GM19240 (cell line): ENCODE data around the gene ECHDC1.
A peak's percentile ranks its signal among the peaks of the same experiment; 100 is the strongest.
"Not testable (repeated sequence)": the region's sequence is repeated elsewhere in the genome, so short reads cannot be mapped to it uniquely, and the experiment has no call there.

Experiments
- DNase-seq: peaks from one replicate; pipeline ENCODE4 v3.0.0; 2011; ENCODE audit warnings: low spot score; ENCODE audit not compliant: insufficient read length

The ECHDC1 gene, protein sequence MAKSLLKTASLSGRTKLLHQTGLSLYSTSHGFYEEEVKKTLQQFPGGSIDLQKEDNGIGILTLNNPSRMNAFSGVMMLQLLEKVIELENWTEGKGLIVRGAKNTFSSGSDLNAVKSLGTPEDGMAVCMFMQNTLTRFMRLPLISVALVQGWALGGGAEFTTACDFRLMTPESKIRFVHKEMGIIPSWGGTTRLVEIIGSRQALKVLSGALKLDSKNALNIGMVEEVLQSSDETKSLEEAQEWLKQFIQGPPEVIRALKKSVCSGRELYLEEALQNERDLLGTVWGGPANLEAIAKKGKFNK

GRCh38 chr6:127342946-127343808 lies at the start of gene ECHDC1:
TSS of gene ECHDC1 (minus strand) at chr6:127343609. CDS start at chr6:127331028, 12,581 bp downstream.
- DNase-seq = peak; percentile 26

DNA sequence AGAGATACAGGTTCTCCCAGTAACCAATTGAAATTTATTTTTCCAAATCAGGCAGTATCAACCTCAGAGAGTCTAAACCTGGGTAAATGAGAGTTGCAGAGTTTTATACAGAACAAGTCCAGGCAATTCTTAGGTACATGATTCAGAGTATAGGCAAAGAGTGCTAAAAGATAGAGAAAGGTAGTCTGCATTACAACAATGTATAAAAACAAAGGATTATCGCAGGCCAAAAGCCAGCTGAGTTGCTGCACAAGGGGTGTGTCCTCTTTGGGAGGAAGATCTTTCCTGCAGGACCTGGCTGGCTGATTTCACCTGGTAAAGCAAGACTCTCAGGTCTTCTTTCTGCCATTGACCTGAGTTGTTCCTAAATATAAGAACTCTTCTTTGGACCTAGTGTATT lies 48.9 kb upstream of the ECHDC1 start:
- DNase-seq = no peak

DNA sequence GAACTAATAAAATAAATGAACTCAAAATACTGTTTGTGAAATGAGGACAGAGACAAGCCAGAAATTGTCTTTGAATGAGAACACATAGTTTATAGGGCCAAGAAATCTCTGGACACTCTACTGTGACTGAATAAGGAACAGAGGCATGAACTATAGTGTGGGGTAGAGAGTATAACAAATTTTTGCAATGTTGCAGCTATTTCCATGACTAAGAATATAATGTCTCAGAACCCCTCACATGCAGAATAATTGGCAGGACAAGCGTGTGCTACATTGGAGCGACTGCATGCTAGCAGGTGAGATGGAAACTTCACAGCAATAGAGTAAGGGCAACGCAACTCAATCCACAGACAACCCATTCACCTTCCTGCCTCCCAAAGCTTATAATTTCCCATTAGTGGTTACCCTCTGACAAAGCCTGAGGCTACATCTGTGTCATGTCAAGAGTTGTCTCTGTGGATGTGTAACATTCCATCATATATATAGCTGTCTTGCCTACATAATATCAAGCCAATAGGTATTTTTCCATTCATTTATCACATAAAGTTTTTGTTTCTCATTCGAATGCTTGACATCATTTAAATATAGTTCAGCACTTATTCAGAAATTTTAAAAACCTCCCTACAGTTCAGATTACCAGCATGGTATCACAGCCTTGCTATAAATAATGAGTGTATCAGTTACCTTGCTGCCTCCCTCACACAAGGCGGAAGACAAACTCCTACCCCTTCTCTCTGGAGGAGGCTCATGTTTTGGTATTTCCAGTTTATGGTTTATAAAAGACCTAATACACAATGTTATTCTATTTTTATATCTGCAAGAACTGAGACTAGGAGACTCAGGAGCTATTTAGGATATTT lies 47.9 kb upstream of the ECHDC1 start:
- no peak for DNase-seq

DNA sequence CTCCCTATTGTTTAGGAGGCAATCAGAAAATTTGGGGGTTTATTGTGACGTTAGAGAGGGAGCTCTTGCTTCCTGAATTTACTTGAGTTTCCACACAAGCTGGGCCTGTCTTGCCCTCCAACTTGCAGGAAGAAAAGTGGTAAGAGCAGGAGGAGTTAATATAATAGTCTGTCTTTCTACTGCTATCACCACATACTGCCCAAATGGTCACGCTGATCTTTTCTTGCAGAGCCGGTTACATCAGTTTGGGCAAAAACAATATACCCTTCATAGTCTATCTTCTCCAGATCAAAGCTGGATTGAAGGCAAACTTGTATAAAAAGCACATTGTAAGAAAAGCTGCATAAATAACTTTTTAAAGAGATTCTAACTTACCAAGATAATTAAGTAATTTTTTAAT lies 46.3 kb upstream of the ECHDC1 start:
- no peak for DNase-seq

- DNase-seq = no peak
Measured at GRCh38 chr6:127385668-127386430, 42.4 kb upstream of the ECHDC1 start.

DNA sequence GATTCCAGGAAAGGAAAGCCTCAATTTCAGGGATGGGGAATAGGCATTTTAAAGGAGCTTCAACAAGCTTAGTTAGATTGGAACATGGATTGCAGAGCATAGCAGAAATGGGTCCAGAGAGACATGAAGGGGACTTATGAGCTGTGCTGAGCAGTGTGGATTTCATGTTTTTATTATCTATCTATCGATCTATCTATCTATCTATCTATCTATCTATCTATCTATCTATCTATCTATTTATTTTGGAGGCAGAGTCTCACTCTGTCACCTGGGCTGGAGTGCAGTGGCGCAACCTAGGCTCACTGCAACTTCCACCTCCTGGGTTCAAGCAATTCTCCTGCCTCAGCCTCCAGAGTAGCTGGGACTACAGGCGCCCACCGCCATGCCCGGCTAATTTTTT lies 41.4 kb upstream of the ECHDC1 start:
- DNase-seq = not testable (repeated sequence)

GRCh38 chr6:127383988-127384387 lies 40.6 kb upstream of the ECHDC1 start:
- no peak for DNase-seq

GRCh38 chr6:127382413-127382812 lies 39.0 kb upstream of the ECHDC1 start:
- no peak for DNase-seq

- no peak for DNase-seq
Measured at GRCh38 chr6:127381384-127381783, 38.0 kb upstream of the ECHDC1 start.

- DNase-seq = no peak
Measured at GRCh38 chr6:127376685-127377084, 33.3 kb upstream of the ECHDC1 start.

GRCh38 chr6:127367023-127367375 lies 23.6 kb upstream of the ECHDC1 start:
- no peak for DNase-seq

- no peak for DNase-seq
Measured at GRCh38 chr6:127366282-127367022, 23.0 kb upstream of the ECHDC1 start.

DNA sequence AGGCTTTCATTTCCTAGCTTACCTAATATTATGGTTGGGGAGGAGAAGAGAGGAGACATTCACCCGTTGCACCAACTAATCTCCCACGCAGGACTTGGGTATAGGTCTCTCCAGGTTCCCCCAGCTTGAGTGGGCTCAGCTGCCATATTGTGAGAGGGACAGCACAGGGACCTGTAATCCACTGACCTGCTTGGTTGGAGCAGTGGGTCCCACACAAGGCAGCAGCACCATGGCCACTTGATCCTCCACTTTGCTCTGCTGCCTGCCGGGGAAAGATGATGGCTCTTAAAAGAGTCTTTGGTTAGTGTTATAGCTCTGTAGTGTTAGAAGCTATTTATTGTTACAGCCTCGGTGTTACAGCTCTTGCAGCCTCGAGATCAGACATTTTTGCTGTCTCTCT lies 22.5 kb upstream of the ECHDC1 start:
- no peak for DNase-seq

DNA sequence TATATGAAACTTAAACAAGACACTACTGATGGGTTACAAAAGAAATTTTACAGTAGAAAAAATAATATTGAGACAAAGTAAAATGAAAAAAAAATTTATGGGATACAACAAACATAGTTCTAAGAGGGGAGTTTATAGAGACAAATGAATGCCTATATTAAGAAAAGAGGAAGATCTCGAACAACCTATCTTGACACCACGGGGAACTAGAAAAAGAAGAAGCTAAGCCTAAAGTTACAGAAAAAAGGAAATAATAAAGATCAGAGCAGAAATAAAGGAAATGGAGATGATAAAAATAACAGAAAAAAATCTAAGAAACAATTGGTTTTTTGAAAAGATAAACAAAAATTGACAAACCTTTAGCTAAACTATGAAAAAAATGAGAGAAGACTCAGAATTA lies 9.1 kb upstream of the ECHDC1 start:
- no peak for DNase-seq

GRCh38 chr6:127349980-127350379 lies 6.6 kb upstream of the ECHDC1 start:
- DNase-seq = no peak

GRCh38 chr6:127348028-127348661 lies 4.7 kb upstream of the ECHDC1 start:
- no peak for DNase-seq

GRCh38 chr6:127347178-127347577 lies 3.8 kb upstream of the ECHDC1 start:
- no peak for DNase-seq

GRCh38 chr6:127345521-127345920 lies 2.1 kb upstream of the ECHDC1 start:
- DNase-seq = no peak

DNA sequence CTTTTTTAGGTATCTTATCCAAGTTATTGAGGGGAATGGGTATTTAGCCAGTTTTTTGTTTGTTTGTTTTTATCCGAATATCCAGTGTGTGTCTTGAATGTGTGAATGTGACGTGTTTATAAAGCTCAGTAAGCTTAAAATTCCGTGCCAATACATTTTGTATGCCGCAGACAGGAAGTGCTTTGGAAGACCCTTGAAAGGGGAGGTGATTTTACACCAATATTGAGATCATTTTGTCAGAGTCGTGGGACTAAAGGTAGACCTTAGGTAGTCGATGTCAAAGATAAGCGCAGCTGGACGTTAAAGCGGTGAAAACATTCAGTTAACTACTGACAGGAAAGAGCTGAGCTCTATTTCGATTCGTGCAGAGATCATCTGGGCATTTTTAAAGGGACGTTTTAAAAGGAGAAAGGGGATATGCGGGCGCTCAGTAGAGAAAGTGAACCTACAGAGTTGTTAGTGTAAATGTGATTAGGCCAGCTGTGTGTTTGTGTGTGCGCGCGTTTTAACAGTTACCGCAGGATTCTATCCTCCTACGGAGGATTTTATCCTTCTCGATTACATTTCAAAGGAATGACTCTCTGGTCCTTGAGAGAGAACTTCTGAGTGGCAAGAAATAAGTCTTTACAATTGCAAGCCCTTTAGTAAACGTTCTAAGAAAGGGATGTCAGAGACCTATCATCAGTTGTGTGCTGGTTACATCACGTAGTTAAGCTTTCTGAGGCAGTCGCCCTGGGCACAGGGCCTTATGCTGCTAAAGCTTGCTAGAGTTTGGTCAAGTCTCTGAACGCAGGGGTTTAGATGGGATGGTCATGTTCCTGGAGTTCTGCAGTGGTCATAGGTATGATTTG lies 625 bp upstream of the ECHDC1 start:
- no peak for DNase-seq
